PC-3 (cell line): ENCODE results near the gene BAIAP2. TPM values are rescaled to one million over a fixed set of nuclear protein-coding genes. Genes with fewer than 3 reads are reported as not detected.

Experiments used
- ATAC-seq: fragments of 200-7000 bp; cut with Tn5 transposase; 2 replicates; pipeline ENCODE4 v1.9.1; 2020; ENCODE audit warnings: mild to moderate bottlenecking, moderate library complexity
- BruUV-seq: library from RNA; stranded (reverse); fragments of 400-500 nt; replicated peaks from 2 replicates; lab custom pipeline; 2021; lab: Mats Ljungman, UMichigan
- CTCF ChIA-PET: fragments of 300-600 bp; sonication (Branson Sonifier 250); formaldehyde crosslinking; loops from one replicate; lab custom pipeline; 2022; ENCODE audit warnings: antibody characterized with exemption; lab: Charles Lee
- POLR2A ChIA-PET: fragments of 300-600 bp; sonication (Branson Sonifier 250); formaldehyde crosslinking; loops from one replicate; lab custom pipeline; 2022; ENCODE audit warnings: antibody characterized with exemption; ENCODE audit not compliant: unreplicated experiment; lab: Charles Lee
- DNase-seq: peaks from one replicate; pipeline ENCODE4 v3.0.0-alpha.2; 2015
- H2AFZ ChIP-seq: fragments of 300-600 bp; sonication (generic); 2 replicates; pipeline ENCODE4 v1.6.0; 2016; ENCODE audit warnings: antibody characterized with exemption, low read length
- H3F3A ChIP-seq: fragments of 300-600 bp; sonication (generic); one replicate; pipeline ENCODE4 v1.6.0; 2017; ENCODE audit warnings: antibody characterized with exemption, low read length, control low read depth, mild to moderate bottlenecking; ENCODE audit not compliant: unreplicated experiment
- H3K27ac ChIP-seq: fragments of 300-600 bp; sonication (generic); 2 replicates; pipeline ENCODE4 v1.5.1; 2016; ENCODE audit warnings: mild to moderate bottlenecking, low read length
- H3K27me3 ChIP-seq: fragments of 300-600 bp; sonication (generic); 2 replicates; pipeline ENCODE4 v1.6.1; 2016; ENCODE audit warnings: low read length, mixed read lengths
- H3K36me3 ChIP-seq: fragments of 300-600 bp; sonication (generic); 2 replicates; pipeline ENCODE4 v1.6.1; 2016; ENCODE audit warnings: low read depth, mixed run types, low read length, mixed read lengths
- H3K4me1 ChIP-seq: fragments of 300-600 bp; sonication (generic); 2 replicates; pipeline ENCODE4 v1.5.1; 2016; ENCODE audit warnings: low read length; ENCODE audit not compliant: insufficient read depth
- H3K4me2 ChIP-seq: fragments of 300-600 bp; sonication (generic); 2 replicates; pipeline ENCODE4 v1.6.0; 2016; ENCODE audit warnings: low read length
- H3K4me3 ChIP-seq: fragments of 300-600 bp; sonication (generic); 2 replicates; pipeline ENCODE4 v1.5.1; 2016; ENCODE audit warnings: mild to moderate bottlenecking, low read length, mixed read lengths
- H3K79me2 ChIP-seq: fragments of 300-600 bp; sonication (generic); 2 replicates; pipeline ENCODE4 v1.6.1; 2017; ENCODE audit warnings: low read length, mixed read lengths
- H3K9ac ChIP-seq: fragments of 300-600 bp; sonication (generic); 2 replicates; pipeline ENCODE4 v1.6.0; 2016; ENCODE audit warnings: mild to moderate bottlenecking, low read length
- H3K9me2 ChIP-seq: fragments of 300-600 bp; sonication (generic); replicated peaks from 2 replicates; pipeline ENCODE4 v1.6.1; 2016; ENCODE audit warnings: mixed run types, low read length, mixed read lengths
- H3K9me3 ChIP-seq: fragments of 300-600 bp; sonication (generic); 2 replicates; pipeline ENCODE4 v1.6.1; 2016; ENCODE audit warnings: low read length, mixed read lengths
- H4K20me1 ChIP-seq: fragments of 300-600 bp; sonication (generic); 2 replicates; pipeline ENCODE4 v1.6.1; 2016; ENCODE audit warnings: low read length, mixed read lengths
- CTCF ChIP-seq: fragments of 300-600 bp; sonication (generic); conservative IDR thresholded peaks from 2 replicates; pipeline ENCODE4 v1.5.1; 2017; ENCODE audit warnings: antibody characterized with exemption, low read depth, mild to moderate bottlenecking, low read length
- EZH2 ChIP-seq: fragments of 300-600 bp; sonication (generic); IDR thresholded peaks from one replicate; pipeline ENCODE4 v1.6.1; 2017; ENCODE audit warnings: antibody characterized with exemption, mild to moderate bottlenecking, low read length; ENCODE audit not compliant: unreplicated experiment
- EZH2phosphoT487 ChIP-seq: fragments of 300-600 bp; sonication (generic); IDR thresholded peaks from 2 replicates; pipeline ENCODE4 v1.6.1; 2018; ENCODE audit warnings: mild to moderate bottlenecking, antibody characterized with exemption, low read length, borderline replicate concordance
- intact Hi-C: fragments of 100-400 bp; cut with micrococcal nuclease; formaldehyde crosslinking; loops from 2 replicates; pipeline ENCODE4 v1.9.0; 2023
- total RNA-seq: library from RNA; depleted of rRNA; stranded (reverse); fragments of >200 nt; gene quantifications from 2 replicates; pipeline ENCODE4 v1.2.3, GENCODE V29; 2014

BAIAP2 gene
- total RNA-seq, 1 experiment from 2014 or later, result 56.9 TPM

GRCh38 chr17:81040791-81041337 lies 5.9 kb downstream of the BAIAP2 start:
- Histone ChIP-seq H3K27ac (peak overlapping the region; percentile 32; the same call in 1 of the 2 replicates), H2AFZ (no peak overlapping the region), H3K36me3 (peaks cover 3% of the 10 kb centered on the region; the same call in 1 of the 2 replicates), H3K9me3 (no peaks in the 10 kb centered on the region), H3K4me2 (peak overlapping the region; percentile 71), H3K9ac (no peak overlapping the region), H3F3A (no peaks in the 10 kb centered on the region), H3K79me2 (peaks cover 100% of the 10 kb centered on the region), H3K27me3 (no peaks in the 10 kb centered on the region), H3K4me3 (peak overlapping the region; percentile 10; the same call in 1 of the 2 replicates), H3K4me1 (peaks cover 74% of the 10 kb centered on the region), H4K20me1 (peaks cover 72% of the 10 kb centered on the region), H3K9me2 (no peaks in the 10 kb centered on the region)
- BruUV-seq, result no TSS peak
- ChIA-PET CTCF (no interaction called here), POLR2A (no interaction called here)
- ATAC-seq (no peak), DNase-seq (peak; percentile 11)
- no peak for TF ChIP-seq EZH2phosphoT487
- peak; percentile 61 for TF ChIP-seq CTCF
- intact Hi-C loops, result no loop called here

GRCh38 chr17:81042606-81043005 lies 7.7 kb downstream of the BAIAP2 start:
- Histone ChIP-seq H3K9me3 (no peaks in the 10 kb centered on the region), H2AFZ (no peak overlapping the region), H3K79me2 (peaks cover 100% of the 10 kb centered on the region), H3K4me1 (peaks cover 71% of the 10 kb centered on the region), H3K4me3 (no peak overlapping the region), H4K20me1 (peaks cover 66% of the 10 kb centered on the region), H3K27me3 (no peaks in the 10 kb centered on the region), H3K9ac (no peak overlapping the region), H3F3A (no peaks in the 10 kb centered on the region), H3K36me3 (peaks cover 3% of the 10 kb centered on the region; the same call in 1 of the 2 replicates), H3K4me2 (no peak overlapping the region), H3K27ac (no peak overlapping the region), H3K9me2 (no peaks in the 10 kb centered on the region)
- ChIA-PET CTCF (no interaction called here), POLR2A (no interaction called here)
- DNase-seq (no peak), ATAC-seq (no peak)
- intact Hi-C loops, result no loop called here
- no TSS peak for BruUV-seq
- TF ChIP-seq EZH2 (no peak), EZH2phosphoT487 (no peak), CTCF (no peak)

GRCh38 chr17:81043319-81043724 lies 8.4 kb downstream of the BAIAP2 start:
- peaks cover 100% of the 10 kb centered on the region for H3K79me2 ChIP-seq
- H2AFZ ChIP-seq, result no peak overlapping the region
- peak overlapping the region; percentile 65; the same call in 1 of the 2 replicates for H3K4me2 ChIP-seq
- no peak for TF ChIP-seq CTCF
- no peak for TF ChIP-seq EZH2phosphoT487
- no peak for TF ChIP-seq EZH2
- H3K4me1 ChIP-seq, result peaks cover 64% of the 10 kb centered on the region
- H3K9me3 ChIP-seq, result no peaks in the 10 kb centered on the region
- peak overlapping the region; percentile 41; the same call in 1 of the 2 replicates for H3K27ac ChIP-seq
- H4K20me1 ChIP-seq, result peaks cover 59% of the 10 kb centered on the region
- BruUV-seq, result no TSS peak
- no peak for ATAC-seq
- H3F3A ChIP-seq, result no peaks in the 10 kb centered on the region
- ChIA-PET POLR2A (no interaction called here), CTCF (no interaction called here)
- H3K36me3 ChIP-seq, result peaks cover 3% of the 10 kb centered on the region; the same call in 1 of the 2 replicates
- no peak for DNase-seq
- no peak overlapping the region for H3K4me3 ChIP-seq
- intact Hi-C loops, result no loop called here
- H3K27me3 ChIP-seq, result no peaks in the 10 kb centered on the region
- H3K9ac ChIP-seq, result no peak overlapping the region
- H3K9me2 ChIP-seq, result no peaks in the 10 kb centered on the region
